Measurements from ENCODE around the gene PPEF1.
A peak's percentile ranks its signal among the peaks of the same experiment; 100 is the strongest.

The PPEF1 gene

DNA sequence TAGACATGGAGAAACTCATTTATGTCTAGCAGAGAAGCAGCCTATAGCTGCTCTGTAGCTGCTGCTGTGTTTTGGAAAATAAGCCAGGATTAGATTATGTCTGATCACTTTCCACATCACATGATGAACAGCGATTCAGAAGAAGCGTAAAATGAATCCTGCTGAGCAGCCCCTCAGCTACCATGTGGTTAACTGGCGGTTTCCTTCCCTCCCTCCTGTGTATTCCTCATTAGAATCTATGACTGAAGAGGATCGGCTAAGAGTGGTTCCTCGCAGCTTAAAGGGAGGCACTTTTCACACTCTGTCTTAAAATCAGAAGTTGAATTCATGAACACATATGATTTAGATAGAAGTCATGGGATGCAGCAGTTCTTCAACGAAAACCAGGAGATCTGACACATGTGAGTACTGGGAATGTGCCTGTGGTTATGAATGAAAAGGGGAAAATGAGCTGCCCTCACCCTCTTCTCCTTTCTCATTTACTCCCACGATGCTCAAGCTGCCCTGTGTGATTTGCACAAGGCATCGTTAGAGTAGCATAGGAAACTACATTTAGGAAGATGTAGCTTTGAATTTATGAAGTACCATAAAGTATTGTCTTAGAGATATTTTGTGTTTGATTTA, at the start of gene PPEF1:
Gene PPEF1, plus strand, starts transcription at position 220 of the 624 bp plus-strand sequence. Its CDS starts 136 bp downstream, at position 356.
- no peak for DNase-seq

DNA sequence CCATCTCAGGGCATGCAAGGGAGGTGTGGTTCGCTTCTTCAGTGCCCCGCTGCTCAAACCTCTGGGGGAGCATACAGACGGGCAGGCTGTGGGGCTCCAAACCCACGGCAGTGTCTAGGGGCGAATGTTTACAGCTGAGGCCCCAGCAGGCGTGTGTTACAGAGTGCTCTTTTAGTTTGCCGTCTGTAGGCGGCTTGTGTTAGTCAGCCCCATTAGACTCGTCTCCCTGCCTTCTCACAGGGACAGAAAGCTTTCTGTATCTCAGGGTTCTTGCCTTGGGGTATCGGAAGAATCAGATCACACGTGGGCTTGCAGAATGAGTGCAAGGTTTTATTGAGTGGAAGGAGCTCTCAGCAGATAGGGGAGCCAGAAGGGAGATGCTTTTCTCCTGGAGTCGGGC, 46.2 kb upstream of the PPEF1 start:
- no peak for DNase-seq

- DNase-seq: no peak
Measured at GRCh38 chrX:18664947-18665346, 42.5 kb upstream of the PPEF1 start.

DNA sequence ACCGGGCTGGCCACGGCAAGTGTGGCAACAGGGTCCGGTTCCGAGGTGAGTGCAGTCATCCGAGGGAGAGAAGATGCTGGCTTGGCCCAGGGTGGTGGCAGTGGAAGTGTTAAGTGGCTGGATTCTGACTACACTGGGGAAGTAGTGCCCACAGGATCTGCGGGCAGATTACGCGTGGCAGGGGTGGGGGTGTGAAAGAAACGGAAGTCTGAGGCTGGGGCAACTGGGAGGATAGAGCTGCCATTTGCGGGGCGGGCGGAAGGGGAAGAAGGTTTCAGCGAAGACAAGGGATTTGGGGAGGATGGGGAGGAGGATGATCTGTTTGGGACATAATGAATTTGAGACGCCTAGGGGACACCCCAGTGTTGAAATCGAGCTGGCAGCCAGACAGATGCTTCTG, 40.8 kb upstream of the PPEF1 start:
- DNase-seq: no peak

GRCh38 chrX:18668071-18668835, 39.2 kb upstream of the PPEF1 start:
- no peak for DNase-seq

- DNase-seq: no peak
Measured at GRCh38 chrX:18672008-18672407, 35.4 kb upstream of the PPEF1 start, which contains the start of gene RS1. Gene RS1 (minus strand): TSS chrX:18672108. CDS start chrX:18672068, 40 bp downstream.

DNA sequence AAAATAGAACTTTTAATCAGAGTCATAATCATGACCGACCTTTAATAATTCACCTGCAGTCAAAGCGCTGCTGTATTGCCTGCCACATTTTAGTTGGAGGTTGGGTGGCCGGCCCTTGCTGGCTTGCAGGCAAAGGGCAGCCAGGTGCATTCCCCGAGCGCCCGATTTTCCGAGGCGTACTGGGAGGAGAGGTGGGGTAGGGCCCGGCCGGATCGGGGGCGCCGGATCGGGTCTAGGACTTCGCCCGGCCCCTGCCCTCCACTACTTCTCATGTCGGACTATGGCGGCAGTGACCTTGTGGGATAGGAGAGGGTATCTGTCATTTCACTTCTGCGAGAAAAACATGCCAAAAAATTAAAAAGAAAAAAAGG, 33.0 kb upstream of the PPEF1 start:
- DNase-seq: peak in 1 of 2 experiments; percentile 50

- DNase-seq: peak; percentile 51 to 84
Measured at GRCh38 chrX:18674788-18675735, 32.4 kb upstream of the PPEF1 start.

- DNase-seq: no peak
Measured at GRCh38 chrX:18676050-18676449, 31.4 kb upstream of the PPEF1 start.

DNA sequence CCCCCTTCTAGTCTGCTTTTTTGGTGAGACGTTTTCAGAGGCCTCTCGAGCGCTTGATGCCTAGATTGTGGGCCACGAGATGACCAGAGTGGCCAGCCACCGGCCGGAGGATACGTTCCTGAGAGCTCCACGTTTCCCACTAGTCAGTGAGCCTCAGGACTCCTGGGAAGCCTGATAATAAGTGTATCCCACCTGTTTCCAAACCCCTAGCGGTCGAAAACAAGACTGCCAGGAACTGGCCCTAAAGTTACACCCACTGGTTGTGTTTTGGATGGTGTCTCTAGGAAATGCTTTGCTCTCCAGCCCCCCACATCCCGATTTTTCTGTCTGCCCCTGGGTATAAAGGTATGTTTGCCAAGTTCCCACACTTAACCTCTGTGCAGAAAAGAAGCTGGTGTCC, 31.0 kb upstream of the PPEF1 start:
- DNase-seq: no peak

GRCh38 chrX:18677161-18677869, 30.1 kb upstream of the PPEF1 start:
- no peak for DNase-seq

DNA sequence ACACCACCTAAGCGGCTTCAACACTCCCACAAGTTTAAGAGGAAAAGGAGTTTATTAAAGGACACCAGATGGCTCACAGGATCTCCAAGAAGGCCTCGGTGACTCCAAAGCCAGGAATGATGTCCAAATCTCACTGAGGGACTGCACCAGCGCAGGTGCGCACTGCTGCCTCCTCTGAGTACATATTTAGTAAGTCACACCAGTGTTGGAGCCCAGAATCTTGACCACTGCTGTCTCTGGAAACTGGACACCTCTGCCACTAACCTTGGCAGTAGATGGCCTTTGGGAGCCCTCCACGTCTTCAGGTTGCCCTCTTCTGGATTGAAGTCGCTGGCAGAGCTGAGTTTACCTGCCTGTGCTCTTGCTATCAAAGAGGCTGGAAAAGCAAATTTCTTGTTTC, 25.4 kb upstream of the PPEF1 start:
- no peak for DNase-seq

DNA sequence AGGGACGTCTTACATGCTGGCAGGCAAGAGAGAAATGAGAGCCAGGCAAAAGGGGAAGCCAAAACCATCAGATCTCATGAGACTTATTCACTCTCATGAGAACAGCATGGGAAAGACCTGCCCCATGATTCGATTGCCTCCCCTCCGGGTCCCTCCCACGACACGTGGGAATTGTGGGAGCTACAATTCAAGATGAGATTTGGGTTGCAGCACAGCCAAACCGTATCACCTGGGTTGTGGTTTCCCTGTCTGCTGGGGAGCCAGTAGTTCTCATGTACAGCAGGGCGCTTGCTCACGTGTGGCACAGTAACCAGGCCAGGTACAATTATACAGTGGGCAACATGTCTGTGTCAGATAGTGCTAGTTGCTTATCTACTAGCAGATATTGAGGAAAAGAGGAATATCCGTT, 24.5 kb upstream of the PPEF1 start:
- no peak for DNase-seq

DNA sequence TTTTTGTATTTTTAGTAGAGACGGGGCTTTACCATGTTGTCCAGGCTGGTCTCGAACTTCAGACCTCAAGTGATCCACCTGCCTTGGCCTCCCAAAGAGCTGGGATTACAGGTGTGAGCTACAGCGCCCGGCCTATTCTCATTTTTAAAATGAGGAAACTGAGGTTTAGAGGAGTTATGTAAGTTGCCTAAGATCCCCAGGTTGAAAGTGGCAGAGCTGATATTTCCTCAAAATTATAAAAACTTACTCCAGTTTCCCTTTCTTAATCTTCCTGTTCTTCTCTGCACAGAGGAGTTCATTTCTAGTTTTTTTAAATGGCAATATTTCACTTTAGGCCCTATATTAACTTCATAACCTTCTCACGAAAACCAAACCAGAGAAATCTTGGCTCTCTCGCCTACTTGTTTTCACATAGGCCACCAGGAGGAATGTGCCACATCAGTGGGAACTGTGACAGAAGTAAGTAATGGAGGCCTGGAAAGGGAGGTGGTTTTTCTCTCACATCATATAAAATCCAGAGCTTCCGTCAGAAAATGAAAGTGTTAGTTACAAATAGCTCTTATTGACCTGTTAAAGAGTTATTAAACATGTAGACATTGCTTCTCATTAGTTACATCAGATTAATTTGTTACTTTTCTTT, 19.5 kb upstream of the PPEF1 start:
- DNase-seq: no peak

GRCh38 chrX:18691431-18691830, 16.0 kb upstream of the PPEF1 start:
- DNase-seq: no peak

GRCh38 chrX:18692541-18692940, 14.9 kb upstream of the PPEF1 start:
- DNase-seq: no peak

- no peak for DNase-seq
Measured at GRCh38 chrX:18696653-18697052, 10.8 kb upstream of the PPEF1 start.

DNA sequence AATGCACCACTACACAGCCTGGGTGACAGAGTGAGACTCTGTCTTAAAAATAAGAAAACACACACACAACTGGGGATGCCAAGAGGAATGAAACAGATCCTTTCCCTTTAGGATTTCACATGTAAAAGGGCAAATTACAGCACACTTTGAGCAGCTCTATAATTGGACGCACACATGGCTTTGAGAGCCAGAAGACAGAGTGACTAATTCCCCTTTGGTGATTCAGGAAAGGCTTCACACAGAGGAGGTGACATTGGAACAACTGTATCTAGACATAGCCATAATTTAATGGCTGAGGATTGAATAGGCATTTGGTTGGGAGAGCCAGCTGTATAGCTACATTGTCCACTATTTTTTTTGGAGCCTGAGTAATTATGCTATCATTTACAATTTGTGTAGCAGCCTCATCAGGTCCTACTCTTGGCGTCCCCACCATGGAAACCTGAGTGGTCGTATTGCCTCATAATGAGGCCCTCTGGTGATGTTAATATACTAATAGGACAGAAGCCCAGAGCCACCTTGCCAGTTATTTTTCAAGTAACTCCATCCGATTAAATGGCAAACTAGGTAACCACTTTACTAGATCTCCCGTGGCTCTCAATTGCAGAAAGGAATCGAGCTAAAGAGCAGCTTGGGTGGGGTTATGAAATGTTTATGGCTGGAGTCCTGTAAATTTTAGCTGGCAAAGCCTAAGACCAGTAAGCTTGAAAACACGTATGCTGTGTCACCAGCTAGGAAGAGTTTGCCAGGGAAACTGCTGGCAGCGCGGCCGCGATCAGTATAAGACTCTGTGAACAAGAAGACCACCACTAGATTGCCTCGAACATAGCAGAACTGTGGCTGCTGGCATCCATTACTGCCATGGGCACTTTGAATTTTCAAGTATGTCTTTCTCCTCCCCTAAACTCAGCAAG, 8.5 kb upstream of the PPEF1 start:
- DNase-seq: no peak

GRCh38 chrX:18701621-18702361, 5.7 kb upstream of the PPEF1 start:
- no peak for DNase-seq

Measured in NCI-H446 (cell line).